OCI-M1 (cell line): ENCODE measurements around the gene MRPL52.

Experiments used
- DNase-seq: peaks from one replicate; lab custom pipeline; 2025; lab: John Stamatoyannopoulos, UW

MRPL52 gene

GRCh38 chr14:22882064-22882463, 52.4 kb downstream of the MRPL52 start:
- DNase-seq, result no peak

- peak; percentile 8 for DNase-seq
Measured at GRCh38 chr14:22882529-22883172, 53.0 kb downstream of the MRPL52 start.

GRCh38 chr14:22883173-22883976, 53.7 kb downstream of the MRPL52 start, which contains the start of gene REM2:
Gene REM2, plus strand, starts transcription at chr14:22883222. Its CDS starts 66 bp downstream, at chr14:22883288.
- DNase-seq, result no peak

GRCh38 chr14:22884076-22884737, 54.5 kb downstream of the MRPL52 start:
- no peak for DNase-seq
